GM18870 (cell line): Measurements from ENCODE around the gene BOK.
"Not testable (repeated sequence)": the region's sequence is repeated elsewhere in the genome, so short reads cannot be mapped to it uniquely, and the experiment has no call there.

Experiments used
- ATAC-seq: cut with Tn5 transposase; IDR thresholded peaks from one replicate; pipeline ENCODE4 v1.9.1; 2021; ENCODE audit warnings: moderate library complexity; ENCODE audit not compliant: unreplicated experiment

Gene BOK, protein sequence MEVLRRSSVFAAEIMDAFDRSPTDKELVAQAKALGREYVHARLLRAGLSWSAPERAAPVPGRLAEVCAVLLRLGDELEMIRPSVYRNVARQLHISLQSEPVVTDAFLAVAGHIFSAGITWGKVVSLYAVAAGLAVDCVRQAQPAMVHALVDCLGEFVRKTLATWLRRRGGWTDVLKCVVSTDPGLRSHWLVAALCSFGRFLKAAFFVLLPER

DNA sequence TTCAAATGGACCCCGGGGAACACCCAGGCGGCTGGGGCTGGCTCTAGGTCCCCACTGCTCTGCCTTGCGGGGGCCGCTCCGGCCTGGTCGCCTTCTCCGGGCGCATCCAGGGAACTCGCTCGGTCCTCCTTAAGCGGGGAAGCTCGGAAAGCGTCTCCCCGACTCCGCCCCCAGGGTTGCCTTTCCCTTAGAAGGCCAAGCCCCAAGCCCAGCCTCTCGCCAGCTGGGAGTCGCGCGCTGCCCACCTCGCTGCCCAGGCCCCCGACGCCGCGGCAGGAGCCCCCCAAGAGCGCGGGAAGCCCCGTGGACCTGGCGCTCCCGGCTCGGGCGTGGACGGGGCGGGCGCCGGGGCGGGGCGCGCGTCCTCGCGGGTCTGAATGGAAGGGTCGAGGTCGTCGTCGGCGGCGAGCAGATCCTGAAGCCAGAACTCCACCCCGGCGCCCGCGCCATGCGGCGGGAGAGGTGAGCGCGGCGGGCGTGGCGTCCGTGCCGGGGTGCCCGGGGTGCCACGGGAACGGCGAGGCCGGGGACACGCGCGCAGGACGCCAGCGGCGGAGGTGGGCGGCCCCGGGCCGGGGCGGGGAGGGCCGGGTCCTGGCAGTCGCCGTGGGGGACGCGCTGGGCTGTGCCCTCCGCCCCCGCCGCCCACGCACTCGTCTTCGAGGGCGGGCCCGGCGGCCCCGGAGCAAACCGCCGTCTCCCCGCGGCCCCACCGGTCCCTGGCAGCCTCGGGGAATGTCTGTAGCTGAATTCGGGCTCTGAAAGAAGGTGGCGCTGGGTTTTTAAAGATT lies at the start of gene BOK:
TSS of gene BOK (plus strand) at position 214 of the 791 bp plus-strand sequence. CDS start 739 bp downstream, outside the sequence.
- no peak for ATAC-seq

DNA sequence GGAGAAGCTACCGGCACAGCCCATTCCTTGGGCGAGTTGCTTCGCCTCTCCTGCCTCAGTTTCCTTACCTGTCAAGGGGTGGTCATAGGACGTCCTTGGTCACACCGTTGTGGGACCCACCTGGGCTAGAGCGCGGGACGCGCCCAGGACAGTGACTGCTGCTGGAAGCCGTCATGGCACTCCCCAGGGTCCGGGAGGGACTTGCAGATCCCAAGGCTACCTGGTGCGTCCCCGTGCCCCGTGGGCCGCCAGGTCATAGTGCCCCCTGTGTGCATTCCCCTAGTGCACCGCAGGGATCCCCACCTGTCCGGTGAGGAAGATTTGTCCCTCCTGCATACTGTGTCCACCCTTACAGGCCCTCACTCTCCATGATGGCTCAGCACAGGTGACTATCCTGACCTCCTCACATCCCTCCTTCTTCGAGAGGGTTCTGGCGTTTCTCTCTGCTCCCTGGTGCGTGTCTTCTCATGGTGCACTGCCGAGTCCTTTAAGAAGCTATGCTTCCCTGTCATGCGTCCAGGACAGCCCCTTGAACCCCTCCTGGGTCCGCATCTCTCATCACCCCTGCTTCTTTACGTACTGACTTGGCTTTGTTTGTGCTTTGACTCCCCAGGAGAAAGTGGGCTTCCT lies 49.3 kb upstream of the BOK start:
- ATAC-seq = no peak

DNA sequence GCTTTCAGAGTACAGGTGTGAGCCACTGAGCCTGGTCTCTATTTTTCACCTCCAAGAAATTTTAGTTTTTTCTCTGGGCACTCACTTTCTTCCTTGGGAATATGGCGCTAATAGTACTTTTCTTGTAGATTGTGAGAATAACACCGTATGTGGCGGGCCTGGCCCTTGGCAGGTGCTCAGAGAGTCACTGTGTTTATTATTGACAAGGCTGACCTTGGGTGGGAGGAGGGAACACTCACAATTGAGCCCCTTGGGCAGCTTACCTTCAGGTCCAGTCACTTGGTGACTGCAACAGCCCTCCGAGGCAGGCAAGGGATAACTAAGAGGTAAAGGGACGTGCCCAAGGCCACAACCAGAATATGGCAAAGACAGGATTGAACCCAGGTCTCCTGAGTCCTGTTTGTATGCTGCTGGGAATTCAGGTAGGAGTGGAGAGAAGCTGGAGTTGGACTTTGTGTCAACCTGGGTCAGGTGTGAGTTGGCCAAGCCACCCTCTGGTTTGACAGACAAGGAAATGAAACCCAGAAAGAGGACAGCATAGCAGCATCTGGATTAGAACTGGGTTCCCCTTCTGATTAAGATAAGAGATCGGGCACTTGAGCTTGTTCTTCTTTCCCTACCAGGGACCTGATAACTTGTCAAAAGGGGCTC lies 47.3 kb upstream of the BOK start:
- ATAC-seq = no peak

DNA sequence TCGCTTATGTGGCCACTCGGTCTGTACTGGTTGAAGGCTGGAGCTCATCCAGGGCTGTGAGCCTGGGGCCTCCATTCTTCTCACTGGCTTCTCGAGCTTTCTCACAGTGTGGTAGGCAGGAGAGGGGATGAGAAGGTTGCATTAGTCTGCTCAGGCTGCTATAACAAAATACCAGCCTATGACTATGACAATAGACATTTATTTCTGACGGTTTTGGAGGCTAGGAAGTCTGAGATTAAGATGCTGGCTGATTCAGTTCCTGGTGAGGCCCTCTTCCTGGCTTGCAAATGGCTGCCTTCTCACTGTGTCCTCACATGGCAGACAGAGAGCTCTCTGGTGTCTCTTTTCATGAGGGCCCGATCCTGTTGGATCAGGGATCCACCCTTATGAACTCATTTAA lies 44.0 kb upstream of the BOK start:
- no peak for ATAC-seq

DNA sequence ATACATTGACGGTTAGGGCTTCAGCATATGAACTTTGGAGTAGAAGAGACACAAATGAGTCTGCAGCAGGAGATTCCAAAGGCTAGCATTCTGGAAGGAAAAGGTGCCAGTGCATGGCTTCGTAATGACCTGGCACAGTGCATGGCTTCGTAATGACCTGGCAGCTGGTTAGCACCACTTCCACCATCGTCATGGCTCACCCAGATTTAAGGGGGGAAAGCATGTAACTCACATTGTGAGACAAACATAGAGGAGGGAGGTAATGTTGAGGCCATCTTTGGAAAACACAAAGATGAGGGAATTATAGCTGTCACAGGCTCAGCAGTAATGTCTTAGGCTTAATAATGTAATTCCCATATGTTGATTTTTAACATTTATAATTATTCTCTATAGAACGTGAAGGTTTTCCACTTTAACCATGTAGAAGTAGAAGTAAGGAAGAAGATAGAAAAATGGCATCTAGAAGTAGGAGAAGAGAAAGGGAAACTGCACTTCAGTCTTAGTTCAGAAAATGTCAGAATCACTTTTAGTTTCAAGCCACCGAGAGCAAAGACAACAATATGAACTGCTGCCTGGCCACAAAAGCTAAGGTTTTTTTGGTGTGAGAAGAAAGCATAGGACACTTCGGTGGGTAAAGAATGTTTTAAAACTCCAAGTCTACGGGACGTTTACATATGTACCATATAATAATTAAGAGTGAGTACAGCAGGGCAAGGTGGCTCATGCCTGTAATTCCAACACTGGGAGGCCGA lies 43.4 kb upstream of the BOK start:
- ATAC-seq = no peak

DNA sequence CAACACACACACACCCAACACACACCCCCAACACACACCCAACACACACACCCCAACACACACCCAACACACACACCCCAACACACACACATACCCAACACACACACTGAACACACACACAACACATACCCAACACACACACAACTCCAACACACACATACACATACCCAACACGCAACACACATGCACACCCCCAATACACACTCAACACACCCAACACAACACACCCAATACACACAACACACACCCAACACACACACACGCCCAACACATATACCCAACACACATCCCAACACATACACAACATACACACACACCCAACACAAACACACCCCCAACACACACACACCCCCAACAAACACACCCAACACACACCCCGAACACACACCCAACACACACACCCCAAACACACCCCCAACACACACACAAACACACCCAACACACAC lies 42.0 kb upstream of the BOK start:
- ATAC-seq = no peak

DNA sequence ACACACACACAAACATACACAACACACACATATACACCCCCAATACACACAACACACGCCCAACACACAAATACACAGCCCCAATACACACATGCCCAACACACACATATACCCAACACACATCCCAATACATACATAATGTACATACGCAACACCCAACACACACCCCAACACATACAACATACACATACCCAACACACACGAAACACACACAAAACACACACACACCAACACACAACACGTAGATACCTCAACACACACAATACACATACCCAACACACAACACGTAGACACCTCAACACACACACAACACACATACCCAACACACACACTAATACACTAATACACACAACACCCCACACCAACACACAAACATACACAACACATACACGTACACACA lies 41.2 kb upstream of the BOK start:
- ATAC-seq = no peak

DNA sequence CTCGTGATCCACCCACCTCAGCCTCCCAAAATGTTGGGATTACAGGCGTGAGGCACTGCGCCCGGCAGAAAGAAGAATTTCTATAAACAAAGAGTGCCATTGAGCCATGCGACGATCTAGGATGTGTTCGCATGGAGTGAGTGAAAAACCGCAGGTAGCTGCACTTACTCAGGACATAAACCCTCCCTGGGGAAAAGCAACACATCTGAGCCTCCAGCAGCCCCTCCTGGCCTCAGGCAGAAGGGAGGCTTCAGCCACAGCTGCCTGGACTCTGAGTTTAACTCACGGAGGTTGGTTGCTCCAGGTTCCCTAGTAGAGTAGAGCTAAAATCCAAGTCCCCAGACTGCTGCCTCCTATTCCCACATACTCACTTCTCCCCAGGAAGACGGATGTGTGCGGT lies 38.9 kb upstream of the BOK start:
- ATAC-seq = no peak

DNA sequence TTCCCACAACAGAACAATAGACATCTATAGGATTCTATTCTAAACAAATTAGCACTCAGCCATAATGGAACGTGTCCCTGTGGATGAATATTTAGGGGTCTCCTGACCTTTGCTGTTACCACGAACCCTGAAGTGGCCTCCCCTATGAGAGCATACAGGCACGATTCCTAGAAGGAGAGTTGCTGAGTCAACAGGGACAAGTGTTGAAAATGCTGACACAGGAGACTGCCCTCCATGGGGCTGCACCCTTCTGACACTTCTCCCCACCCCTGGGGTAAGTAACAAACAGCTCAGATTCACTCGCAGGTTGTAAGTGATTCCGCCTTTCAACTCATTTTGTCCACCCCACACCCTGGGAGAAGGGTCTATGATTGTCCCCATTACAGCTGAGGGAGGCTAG lies 36.1 kb upstream of the BOK start:
- ATAC-seq = no peak

DNA sequence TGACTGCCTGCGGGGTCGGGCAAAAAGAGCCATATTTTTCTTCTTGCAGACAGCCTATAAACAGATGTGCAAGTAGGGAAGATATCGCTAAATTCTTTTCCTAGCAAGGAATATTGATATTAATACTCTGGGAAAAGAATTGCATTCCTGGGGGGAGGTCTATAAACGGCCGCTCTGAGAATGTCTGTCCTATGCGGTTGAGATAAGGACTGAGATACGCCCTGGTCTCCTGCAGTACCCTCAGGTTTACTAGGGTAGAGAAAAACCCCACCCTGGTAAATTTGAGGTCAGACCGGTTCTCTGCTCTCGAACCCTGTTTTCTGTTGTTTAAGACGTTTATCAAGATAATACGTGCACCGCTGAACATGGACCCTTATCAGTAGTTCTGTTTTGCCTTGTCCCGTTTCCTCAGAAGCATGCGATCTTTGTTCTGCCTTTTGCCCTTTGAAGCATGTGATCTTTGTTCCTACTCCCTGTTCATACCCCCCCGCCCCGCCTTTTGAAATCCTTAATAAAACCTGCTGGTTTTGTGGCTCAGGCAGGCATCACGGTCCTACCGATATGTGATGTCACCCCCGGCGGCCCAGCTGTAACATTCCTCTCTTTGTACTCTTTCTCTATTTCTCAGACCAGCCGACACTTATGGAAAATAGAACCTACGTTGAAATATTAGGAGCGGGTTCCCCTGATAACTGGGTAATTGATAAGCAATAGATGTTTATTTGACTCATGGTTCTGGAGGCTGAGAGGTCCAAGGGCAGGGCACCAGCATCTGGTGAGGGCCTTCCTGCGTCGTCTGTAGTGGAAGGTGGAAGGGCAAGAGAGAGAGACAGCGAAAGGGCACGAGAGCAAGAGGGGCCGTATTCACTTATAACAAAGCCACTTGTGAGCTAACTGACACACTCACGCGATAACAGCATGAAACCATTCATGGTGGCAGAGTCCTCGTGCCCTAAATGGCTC lies 32.4 kb upstream of the BOK start:
- not testable (repeated sequence) for ATAC-seq

DNA sequence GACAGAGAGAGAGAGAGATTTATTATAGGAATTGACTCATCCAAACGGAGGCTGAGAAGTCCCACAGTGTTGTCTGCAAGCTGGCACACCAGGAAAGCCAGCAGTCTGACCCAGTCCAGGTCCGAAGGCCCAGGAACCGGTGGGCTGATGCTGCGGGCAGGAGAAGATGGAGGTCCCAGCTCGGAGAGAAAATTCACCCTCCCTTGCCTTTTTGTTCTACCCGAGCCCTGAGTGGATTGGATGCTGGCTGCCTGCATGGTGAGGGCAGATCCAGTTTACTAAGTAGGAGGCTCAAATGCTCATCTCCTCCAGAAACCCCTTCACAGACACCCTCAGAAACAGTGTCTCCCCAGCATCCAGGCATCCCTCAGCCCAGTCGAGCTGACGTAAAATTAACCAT lies 28.0 kb upstream of the BOK start:
- ATAC-seq = no peak

DNA sequence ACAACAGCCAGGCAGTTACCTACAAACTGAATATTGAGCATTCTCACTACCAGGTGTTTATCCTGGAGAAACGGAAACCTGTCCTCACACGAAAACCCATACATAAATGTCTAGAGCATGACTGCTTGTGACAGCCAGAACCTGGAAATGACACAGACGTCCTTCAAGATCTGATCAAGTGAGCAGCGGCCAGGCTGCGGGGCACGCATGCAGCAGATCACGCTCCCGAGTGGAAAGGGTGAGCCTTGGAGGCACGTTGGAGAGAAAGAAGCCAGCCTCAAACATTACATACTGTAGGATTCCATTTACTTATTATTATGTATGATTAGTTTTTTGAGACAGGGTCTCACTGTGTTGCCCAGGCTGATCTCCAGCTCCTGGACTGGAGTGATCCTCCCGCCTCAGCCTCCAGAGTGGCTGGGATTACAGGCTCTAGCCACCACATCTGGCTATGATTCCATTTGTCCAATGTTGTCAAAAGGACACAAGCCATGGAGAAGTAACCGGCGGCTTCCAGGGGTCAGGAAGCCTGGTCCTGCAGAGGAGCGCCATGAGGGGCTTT lies 27.3 kb upstream of the BOK start:
- no peak for ATAC-seq

DNA sequence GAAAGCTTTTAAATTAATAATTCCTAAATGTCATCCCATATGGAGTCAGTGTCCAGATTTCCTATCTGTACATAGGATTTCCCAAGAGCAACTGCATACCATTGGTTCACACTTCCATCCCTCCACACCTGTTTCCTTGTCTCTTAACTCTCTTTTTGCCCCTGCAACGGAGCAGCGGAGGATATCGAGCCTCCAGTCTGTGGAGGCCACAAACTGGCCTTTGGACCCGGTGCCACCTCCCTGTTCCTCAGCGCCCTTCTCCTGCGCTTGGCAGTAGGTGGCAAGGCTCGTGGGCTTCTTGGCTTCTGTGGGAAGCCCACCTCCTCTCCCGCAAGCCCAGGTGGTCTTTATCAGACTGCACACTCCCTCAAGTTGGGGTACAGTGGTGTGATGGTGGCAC lies 26.4 kb upstream of the BOK start:
- no peak for ATAC-seq

DNA sequence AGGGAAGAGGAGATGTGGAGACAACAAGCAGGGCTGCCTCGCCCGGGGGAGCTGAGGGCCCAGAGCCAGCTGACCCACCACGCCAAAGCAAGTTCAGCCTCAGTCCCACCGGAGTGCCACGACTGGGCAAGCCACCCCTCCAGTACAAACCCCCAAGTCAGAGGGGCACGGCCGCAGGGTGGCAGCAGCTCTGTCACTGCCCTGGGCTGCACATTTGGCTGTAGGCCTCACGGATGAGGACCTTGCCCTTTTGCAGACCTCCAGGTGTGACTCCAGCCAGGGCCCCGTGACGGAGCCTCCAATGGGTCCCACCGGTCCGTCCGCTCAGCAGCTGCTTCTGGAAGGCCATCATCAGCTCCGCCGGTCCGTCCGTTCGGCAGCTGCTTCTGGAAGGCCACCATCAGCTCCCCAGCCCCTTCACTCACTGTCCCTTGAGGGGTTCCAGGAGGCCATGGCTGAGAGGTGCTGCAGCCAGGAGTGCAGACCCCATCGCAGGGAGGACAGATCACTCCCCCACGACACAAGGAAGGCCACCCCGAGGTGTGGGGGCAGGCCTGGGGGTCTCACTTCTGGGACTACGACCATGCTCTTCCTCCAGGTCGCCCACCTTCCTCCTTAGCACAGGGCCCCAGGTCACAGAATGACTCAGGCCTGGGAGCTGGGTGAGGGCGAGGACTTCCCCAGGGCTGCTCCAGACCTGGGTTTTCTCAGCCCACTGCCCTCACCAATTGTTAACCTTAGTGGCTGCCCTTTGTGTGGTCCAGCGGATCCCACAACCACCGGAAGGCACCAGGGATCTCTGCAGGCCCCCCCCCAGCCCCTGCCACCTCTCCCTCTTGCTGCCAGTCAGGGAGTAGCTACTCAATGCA lies 25.6 kb upstream of the BOK start:
- ATAC-seq = no peak

DNA sequence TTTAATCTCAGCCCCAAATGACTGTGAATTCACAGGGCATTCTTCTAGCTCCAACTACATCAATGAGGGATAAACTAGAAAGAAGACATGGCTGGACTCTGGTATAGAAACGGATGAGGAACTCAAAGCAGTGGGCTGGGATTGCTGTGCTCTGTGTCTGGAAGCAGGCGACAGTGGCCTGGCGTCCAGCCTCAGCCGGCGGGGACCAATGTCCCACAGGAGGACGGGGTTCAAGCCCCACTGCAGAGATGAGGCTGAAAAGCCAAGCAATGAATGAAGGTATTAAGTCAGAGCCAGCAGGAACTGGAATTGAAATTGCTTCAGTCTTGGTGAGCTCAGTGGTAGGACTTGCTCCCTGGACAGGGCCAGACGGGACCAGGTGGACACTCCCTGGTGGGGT lies 24.3 kb upstream of the BOK start:
- ATAC-seq = no peak

DNA sequence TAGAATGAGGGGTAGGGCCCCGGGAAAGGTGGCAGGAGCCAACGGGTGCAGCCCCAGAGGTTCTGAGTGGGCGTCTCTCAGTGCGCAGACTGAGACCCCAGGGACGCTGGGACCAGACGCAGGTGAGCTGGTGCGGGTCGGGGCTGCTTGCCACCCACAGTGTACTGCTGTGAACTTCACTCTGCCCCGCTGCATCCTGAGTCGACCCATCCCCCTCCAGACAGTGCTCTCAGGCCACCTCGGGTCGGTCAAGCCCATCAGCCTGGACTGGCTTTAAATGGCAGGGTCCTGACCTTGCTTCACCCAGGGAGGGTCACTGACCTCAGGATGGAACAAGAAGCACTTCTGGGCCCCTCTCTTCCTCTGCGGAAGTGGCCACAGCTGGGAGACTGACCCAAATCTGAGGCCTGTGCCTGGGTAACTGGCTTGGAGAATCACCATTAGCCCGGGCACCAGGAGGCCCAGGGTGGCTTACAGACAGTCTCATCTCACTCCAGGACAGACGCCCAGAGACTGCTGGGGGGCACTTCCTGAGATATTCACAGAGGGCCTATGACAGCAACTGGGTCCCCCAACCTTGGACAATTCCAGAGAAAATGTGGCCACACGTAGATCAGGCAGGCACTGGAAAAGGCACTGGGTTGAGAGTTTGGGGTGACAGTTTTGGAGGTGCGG lies 23.7 kb upstream of the BOK start:
- ATAC-seq = no peak

DNA sequence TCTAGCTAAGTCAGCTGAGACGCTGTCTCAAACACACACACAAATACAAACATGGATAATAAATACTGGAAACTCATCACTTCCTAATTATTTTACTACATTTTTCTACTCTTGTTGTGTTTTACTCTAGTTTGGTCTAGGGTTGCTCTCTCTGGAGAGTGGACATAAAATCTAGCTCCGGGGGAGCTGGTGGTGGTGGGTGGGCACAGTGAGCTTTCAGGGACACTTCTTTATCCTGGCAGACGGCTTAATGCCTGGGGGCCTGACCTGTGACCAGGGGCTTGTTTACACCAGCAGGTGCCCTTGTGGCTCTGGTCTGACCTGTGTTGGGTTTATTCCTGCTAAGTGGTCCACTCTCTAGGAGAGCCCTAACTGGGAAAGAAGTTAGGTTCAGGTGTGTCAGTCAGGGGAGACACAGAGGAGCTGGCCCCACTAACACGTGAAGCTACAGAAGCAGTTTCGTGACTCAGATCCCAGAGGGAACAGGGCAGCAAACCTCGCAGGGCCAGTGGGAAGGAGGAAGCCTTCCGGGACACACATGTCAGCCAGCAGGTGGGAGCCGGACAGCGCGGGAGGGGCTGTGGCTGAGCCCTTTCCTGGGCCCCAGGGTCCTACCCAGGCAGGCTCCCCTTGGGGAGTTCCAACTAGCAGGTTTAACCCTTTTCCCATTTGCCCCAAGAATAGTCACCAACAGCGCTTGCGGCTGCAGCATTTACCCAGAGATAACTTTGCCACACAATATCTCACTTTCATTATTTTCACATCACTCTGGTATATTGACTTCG lies 22.5 kb upstream of the BOK start:
- ATAC-seq = no peak
